NT2/D1 (cell line): ENCODE data around the gene CTSZ.

Source experiments
- SUZ12 ChIP-seq: IDR thresholded peaks from 2 replicates; pipeline ENCODE4 v1.6.1; 2011; ENCODE audit not compliant: insufficient read length, insufficient read depth; ENCODE audit errors: extremely low read depth
- YY1 ChIP-seq: IDR thresholded peaks from 2 replicates; pipeline ENCODE4 v1.6.1; 2011; ENCODE audit not compliant: insufficient read length, insufficient read depth
- ZNF274 ChIP-seq: IDR thresholded peaks from 2 replicates; pipeline ENCODE4 v1.6.1; 2011; ENCODE audit warnings: mild to moderate bottlenecking, low read depth, low read length

GRCh38 chr20:59033616-59034165 lies 26.6 kb upstream of the CTSZ start:
- TF ChIP-seq ZNF274: no peak
- no peak for TF ChIP-seq SUZ12
- TF ChIP-seq YY1: no peak
